HG03521 (cell line): ENCODE measurements around the gene USP6NL.

Experiments used
- ATAC-seq: cut with Tn5 transposase; IDR thresholded peaks from one replicate; pipeline ENCODE4 v1.9.1; 2021; ENCODE audit warnings: mild to moderate bottlenecking, moderate library complexity; ENCODE audit not compliant: unreplicated experiment

USP6NL gene

GRCh38 chr10:11594589-11595394, 16.7 kb downstream of the USP6NL start:
- no peak for ATAC-seq

GRCh38 chr10:11593612-11594011, 17.8 kb downstream of the USP6NL start:
- ATAC-seq: no peak

GRCh38 chr10:11589738-11590137, 21.7 kb downstream of the USP6NL start:
- no peak for ATAC-seq

- ATAC-seq: no peak
Measured at GRCh38 chr10:11588873-11589574, 22.4 kb downstream of the USP6NL start.

- ATAC-seq: no peak
Measured at GRCh38 chr10:11587722-11588259, 23.7 kb downstream of the USP6NL start.

GRCh38 chr10:11586170-11586569, 25.3 kb downstream of the USP6NL start:
- no peak for ATAC-seq

GRCh38 chr10:11581213-11581612, 30.2 kb downstream of the USP6NL start:
- ATAC-seq: no peak

- ATAC-seq: no peak
Measured at GRCh38 chr10:11579885-11580284, 31.6 kb downstream of the USP6NL start.

GRCh38 chr10:11578802-11579255, 32.6 kb downstream of the USP6NL start:
- peak; percentile 62 for ATAC-seq

- ATAC-seq: no peak
Measured at GRCh38 chr10:11576092-11576809, 35.2 kb downstream of the USP6NL start.

- ATAC-seq: peak; percentile 58
Measured at GRCh38 chr10:11573497-11573896, 38.0 kb downstream of the USP6NL start.

GRCh38 chr10:11570751-11571150, 40.7 kb downstream of the USP6NL start:
- no peak for ATAC-seq

GRCh38 chr10:11569471-11569870, 42.0 kb downstream of the USP6NL start:
- no peak for ATAC-seq

- no peak for ATAC-seq
Measured at GRCh38 chr10:11568578-11568977, 42.9 kb downstream of the USP6NL start.

GRCh38 chr10:11564741-11565140, 46.7 kb downstream of the USP6NL start:
- ATAC-seq: no peak

GRCh38 chr10:11563936-11564335, 47.5 kb downstream of the USP6NL start:
- no peak for ATAC-seq

- no peak for ATAC-seq
Measured at GRCh38 chr10:11562888-11563287, 48.6 kb downstream of the USP6NL start.

GRCh38 chr10:11560076-11560709, 51.3 kb downstream of the USP6NL start:
- ATAC-seq: peak; percentile 87

- no peak for ATAC-seq
Measured at GRCh38 chr10:11557967-11558366, 53.5 kb downstream of the USP6NL start.

- ATAC-seq: no peak
Measured at GRCh38 chr10:11557513-11557912, 53.9 kb downstream of the USP6NL start.

- ATAC-seq: no peak
Measured at GRCh38 chr10:11555556-11555955, 55.9 kb downstream of the USP6NL start.
